GM19043 (cell line): Measurements from ENCODE around the gene RASSF1.
A peak's percentile ranks its signal among the peaks of the same experiment; 100 is the strongest.

ENCODE experiments used
- ATAC-seq: cut with Tn5 transposase; IDR thresholded peaks from one replicate; pipeline ENCODE4 v1.9.1; 2021; ENCODE audit warnings: low read depth; ENCODE audit not compliant: unreplicated experiment

Gene RASSF1

GRCh38 chr3:50369012-50369670, 28.5 kb upstream of the RASSF1 start:
- ATAC-seq, result no peak

GRCh38 chr3:50365842-50366220, 25.2 kb upstream of the RASSF1 start:
- ATAC-seq, result no peak

GRCh38 chr3:50365080-50365841, 24.6 kb upstream of the RASSF1 start:
- ATAC-seq, result peak; percentile 89

GRCh38 chr3:50364573-50365079, 24.0 kb upstream of the RASSF1 start:
- peak; percentile 20 for ATAC-seq

GRCh38 chr3:50359760-50360110, 19.1 kb upstream of the RASSF1 start:
- no peak for ATAC-seq

- peak; percentile 100 for ATAC-seq
Observed at GRCh38 chr3:50358911-50359759, 18.5 kb upstream of the RASSF1 start, which contains the start of gene TMEM115. Gene TMEM115 (minus strand): TSS chr3:50359521. CDS start chr3:50359063, 458 bp downstream.

- no peak for ATAC-seq
Observed at GRCh38 chr3:50358355-50358910, 17.8 kb upstream of the RASSF1 start.

- no peak for ATAC-seq
Observed at GRCh38 chr3:50357481-50357880, 16.8 kb upstream of the RASSF1 start.

- no peak for ATAC-seq
Observed at GRCh38 chr3:50356553-50356952, 15.9 kb upstream of the RASSF1 start.

GRCh38 chr3:50355829-50356552, 15.4 kb upstream of the RASSF1 start:
- no peak for ATAC-seq

- no peak for ATAC-seq
Observed at GRCh38 chr3:50354850-50355249, 14.2 kb upstream of the RASSF1 start.

- no peak for ATAC-seq
Observed at GRCh38 chr3:50354186-50354764, 13.6 kb upstream of the RASSF1 start.

- ATAC-seq, result no peak
Observed at GRCh38 chr3:50353245-50354004, 12.8 kb upstream of the RASSF1 start.

- no peak for ATAC-seq
Observed at GRCh38 chr3:50352781-50353180, 12.1 kb upstream of the RASSF1 start.

GRCh38 chr3:50351323-50351697, 10.7 kb upstream of the RASSF1 start:
- ATAC-seq, result no peak

- peak; percentile 86 for ATAC-seq
Observed at GRCh38 chr3:50350527-50351322, 10.1 kb upstream of the RASSF1 start, which contains the start of the genes CYB561D2 and NPRL2. Gene CYB561D2 (plus strand): TSS chr3:50350862. CDS start chr3:50351434, 572 bp downstream. Gene NPRL2 (minus strand): TSS chr3:50350775. CDS start chr3:50350652, 123 bp downstream.

GRCh38 chr3:50350213-50350526, 9.5 kb upstream of the RASSF1 start:
- ATAC-seq, result no peak

- ATAC-seq, result no peak
Observed at GRCh38 chr3:50347187-50347813, 6.7 kb upstream of the RASSF1 start.
